ENCODE data around the gene FAM219A.

Gene FAM219A

GRCh38 chr9:34463098-34463900 is 4.9 kb upstream of the FAM219A start:
- Histone ChIP-seq H3K9ac (ENCODE audit: low read length) (no peak overlapping the region), H3K27ac (ENCODE audit: low read depth, low read length) (no peak overlapping the region), H4K20me1 (ENCODE audit: low read depth, low read length) (no peaks in the 10 kb centered on the region), H3F3A (ENCODE audit: insufficient read depth) (no peaks in the 10 kb centered on the region), H3K4me2 (ENCODE audit: low read depth, low read length, poor library complexity, severe bottlenecking) (no peak overlapping the region), H3K36me3 (ENCODE audit: low read length) (no peaks in the 10 kb centered on the region), H3K4me3 (ENCODE audit: insufficient read depth, low read length, poor library complexity, severe bottlenecking) (no peak overlapping the region), H2AFZ (ENCODE audit: low read depth, low read length, severe bottlenecking) (no peak overlapping the region), H3K27me3 (ENCODE audit: low read length) (no peaks in the 10 kb centered on the region; the same call in 1 of the 2 replicates), H3K79me2 (ENCODE audit: insufficient read depth, low read length) (no peaks in the 10 kb centered on the region), H3K9me3 (ENCODE audit: insufficient read depth, low read length) (no peaks in the 10 kb centered on the region), H3K9me2 (replicated peaks; ENCODE audit: insufficient read depth, low read length) (no peaks in the 10 kb centered on the region)
- TF ChIP-seq EZH2phosphoT487 (conservative IDR thresholded peaks at IDR 0.05; ENCODE audit: low read length) (no peak), CTCF (IDR thresholded peaks at IDR 0.05; ENCODE audit: insufficient read depth, low read length, poor library complexity, severe bottlenecking) (no peak)

GRCh38 chr9:34459941-34460340 is 1.6 kb upstream of the FAM219A start:
- Histone ChIP-seq H3K27ac (ENCODE audit: low read depth, low read length) (no peak overlapping the region), H3K36me3 (ENCODE audit: low read length) (no peaks in the 10 kb centered on the region), H3K9me2 (replicated peaks; ENCODE audit: insufficient read depth, low read length) (no peaks in the 10 kb centered on the region), H3K4me3 (ENCODE audit: insufficient read depth, low read length, poor library complexity, severe bottlenecking) (no peak overlapping the region), H3K27me3 (ENCODE audit: low read length) (no peaks in the 10 kb centered on the region; the same call in 1 of the 2 replicates), H3K4me2 (ENCODE audit: low read depth, low read length, poor library complexity, severe bottlenecking) (no peak overlapping the region), H3F3A (ENCODE audit: insufficient read depth) (no peaks in the 10 kb centered on the region), H4K20me1 (ENCODE audit: low read depth, low read length) (no peaks in the 10 kb centered on the region), H3K9ac (ENCODE audit: low read length) (no peak overlapping the region), H3K9me3 (ENCODE audit: insufficient read depth, low read length) (no peaks in the 10 kb centered on the region), H3K79me2 (ENCODE audit: insufficient read depth, low read length) (no peaks in the 10 kb centered on the region), H2AFZ (ENCODE audit: low read depth, low read length, severe bottlenecking) (no peak overlapping the region)
- TF ChIP-seq CTCF (IDR thresholded peaks at IDR 0.05; ENCODE audit: insufficient read depth, low read length, poor library complexity, severe bottlenecking) = no peak
- TF ChIP-seq EZH2phosphoT487 (conservative IDR thresholded peaks at IDR 0.05; ENCODE audit: low read length) = no peak

- H3F3A ChIP-seq (ENCODE audit: insufficient read depth) = no peaks in the 10 kb centered on the region
- TF ChIP-seq EZH2phosphoT487 (conservative IDR thresholded peaks at IDR 0.05; ENCODE audit: low read length) (no peak), CTCF (IDR thresholded peaks at IDR 0.05; ENCODE audit: insufficient read depth, low read length, poor library complexity, severe bottlenecking) (no peak)
- no peaks in the 10 kb centered on the region for H3K79me2 ChIP-seq (ENCODE audit: insufficient read depth, low read length)
- H3K9me3 ChIP-seq (ENCODE audit: insufficient read depth, low read length) = no peaks in the 10 kb centered on the region
- H3K4me2 ChIP-seq (ENCODE audit: low read depth, low read length, poor library complexity, severe bottlenecking) = peak overlapping the region; percentile 72
- H3K9me2 ChIP-seq (replicated peaks; ENCODE audit: insufficient read depth, low read length) = no peaks in the 10 kb centered on the region
- H3K9ac ChIP-seq (ENCODE audit: low read length) = 0 out of 2 replicates have a peak overlapping the region, but pooled peaks have one; percentile 23
- H3K4me3 ChIP-seq (ENCODE audit: insufficient read depth, low read length, poor library complexity, severe bottlenecking) = no peak overlapping the region
- no peaks in the 10 kb centered on the region; the same call in 1 of the 2 replicates for H3K27me3 ChIP-seq (ENCODE audit: low read length)
- H3K36me3 ChIP-seq (ENCODE audit: low read length) = no peaks in the 10 kb centered on the region
- H3K27ac ChIP-seq (ENCODE audit: low read depth, low read length) = no peak overlapping the region
- H2AFZ ChIP-seq (ENCODE audit: low read depth, low read length, severe bottlenecking) = peak overlapping the region; percentile 73
- no peaks in the 10 kb centered on the region for H4K20me1 ChIP-seq (ENCODE audit: low read depth, low read length)
Measured at GRCh38 chr9:34459356-34459755, 986 bp upstream of the FAM219A start.

Data from SU-DHL-6 (cell line).